Tibial artery (tissue), 4 donors: ENCODE results near the gene ME1.
A peak's percentile ranks its signal among the peaks of the same experiment; 100 is the strongest.

ENCODE experiments used
- DNase-seq, 2 donors: peaks; one replicate each; pipeline ENCODE4 v3.0.0-alpha.2; 2019
- H3K27ac ChIP-seq, 2 donors: fragments of 200-600 bp; sonication (generic) in 1 of 2; 1 replicate in 1 of 2; 2 replicates in 1 of 2; pipeline ENCODE4 v1.5.1; 2018 to 2019; ENCODE audit warnings: mild to moderate bottlenecking in 1 of 2
- H3K27me3 ChIP-seq, 2 donors: fragments of 200-600 bp; sonication (generic) in 1 of 2; one replicate each; pipeline versions ENCODE4 v1.5.1 to v1.6.0; 2016 to 2019
- H3K36me3 ChIP-seq, 3 donors: fragments of 200-600 bp; sonication (generic) in 2 of 3; one replicate each; pipeline ENCODE4 v1.5.1; 2016 to 2019; ENCODE audit warnings: mild to moderate bottlenecking in 2 of 3
- H3K4me1 ChIP-seq, 4 donors: fragments of 200-600 bp; sonication (generic) in 2 of 4; 1 replicate in 3 of 4; 2 replicates in 1 of 4; pipeline ENCODE4 v1.5.1; 2016 to 2019
- H3K4me3 ChIP-seq, 2 donors: fragments of 200-600 bp; sonication (generic) in 1 of 2; 1 replicate in 1 of 2; 2 replicates in 1 of 2; pipeline ENCODE4 v1.5.1; 2018 to 2019; ENCODE audit warnings: mild to moderate bottlenecking in 2 of 2
- H3K9me3 ChIP-seq, 3 donors: fragments of 200-600 bp; sonication (generic) in 1 of 3; one replicate each; pipeline ENCODE4 v1.5.1; 2016 to 2019
- CTCF ChIP-seq, 2 experiments: fragments of 200-600 bp in 1 of 2; fragments of 450-650 bp in 1 of 2; IDR thresholded peaks; one replicate each; pipeline ENCODE4 v1.5.1; 2017 to 2019; ENCODE audit warnings: antibody characterized with exemption in 2 of 2, mild to moderate bottlenecking in 1 of 2, moderate library complexity in 1 of 2
- intact Hi-C: fragments of 100-400 bp; cut with DNase I; formaldehyde crosslinking; loops from one replicate; pipeline ENCODE4 v1.15.0; 2023; ENCODE audit warnings: low total_unique reads

The ME1 gene

DNA sequence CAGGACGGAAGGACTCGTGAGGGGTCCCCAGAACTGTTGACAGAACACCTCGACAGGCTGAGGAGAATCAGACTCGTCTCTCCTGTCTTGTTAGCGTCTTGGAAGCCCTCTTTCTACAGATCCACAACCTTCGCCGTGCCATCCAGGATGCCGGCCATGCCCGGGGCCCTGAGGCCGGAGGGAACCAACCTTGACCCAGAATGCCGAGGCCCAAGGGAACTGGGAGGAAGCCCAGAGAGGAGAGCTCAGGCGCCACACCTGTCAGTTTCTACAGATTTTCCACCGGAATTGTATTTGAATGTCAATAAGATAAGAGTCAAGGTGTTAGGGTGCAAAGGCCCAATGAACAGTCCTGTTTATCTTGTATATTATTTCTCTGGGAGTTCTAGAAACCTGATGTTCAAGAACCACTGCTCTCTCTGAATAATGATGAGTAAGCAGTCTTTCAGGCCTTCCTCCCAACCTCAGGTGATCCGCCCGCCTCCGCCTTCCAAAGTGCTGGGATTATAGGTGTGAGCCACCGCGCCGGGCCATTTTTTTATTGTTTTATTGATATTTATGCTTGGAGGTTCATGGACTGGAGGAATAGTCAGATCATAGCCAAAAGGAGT, 799 bp upstream of the ME1 start:
- H3K27me3 ChIP-seq = no peaks in the 10 kb centered on the region
- DNase-seq = no peak
- peaks cover 0 to 34% (median 4%) of the 10 kb centered on the region in 4 donors for H3K4me1 ChIP-seq
- no peak for TF ChIP-seq CTCF (IDR thresholded peaks at IDR 0.05)
- peak overlapping the region; percentile 65 to 70 for H3K4me3 ChIP-seq
- intact Hi-C loops = no loop called here
- no peaks in the 10 kb centered on the region for H3K9me3 ChIP-seq
- no peaks in the 10 kb centered on the region for H3K36me3 ChIP-seq
- peak overlapping the region; percentile 68 to 80 for H3K27ac ChIP-seq

GRCh38 chr6:83429857-83430610, 817 bp downstream of the ME1 start:
- no peak for DNase-seq
- intact Hi-C loops = no loop called here
- Histone ChIP-seq H3K9me3 (peaks cover 0 to 2% (median 0%) of the 10 kb centered on the region in 3 donors), H3K27me3 (no peaks in the 10 kb centered on the region), H3K36me3 (peaks cover 0 to 6% (median 2%) of the 10 kb centered on the region in 3 donors), H3K4me3 (peak overlapping the region; percentile 65 to 70), H3K27ac (peak overlapping the region; percentile 68 to 80), H3K4me1 (peaks cover 0 to 34% (median 4%) of the 10 kb centered on the region in 4 donors)
- no peak for TF ChIP-seq CTCF (IDR thresholded peaks at IDR 0.05)

GRCh38 chr6:83429269-83429668, 1.6 kb downstream of the ME1 start:
- peak overlapping the region; percentile 65 to 70 for H3K4me3 ChIP-seq
- H3K4me1 ChIP-seq = peaks cover 0 to 34% (median 4%) of the 10 kb centered on the region in 4 donors
- peaks cover 0 to 9% (median 0%) of the 10 kb centered on the region in 3 donors for H3K9me3 ChIP-seq
- peaks cover 0 to 11% (median 9%) of the 10 kb centered on the region in 3 donors for H3K36me3 ChIP-seq
- no peaks in the 10 kb centered on the region for H3K27me3 ChIP-seq
- H3K27ac ChIP-seq = peak overlapping the region in 1 of 2 donors; percentile 80
- DNase-seq = no peak
- TF ChIP-seq CTCF (IDR thresholded peaks at IDR 0.05) = no peak
- intact Hi-C loops = no loop called here

- no peaks in the 10 kb centered on the region for H3K27me3 ChIP-seq
- DNase-seq = no peak
- TF ChIP-seq CTCF (IDR thresholded peaks at IDR 0.05) = no peak
- no peak overlapping the region for H3K4me3 ChIP-seq
- peaks cover 0 to 23% (median 0%) of the 10 kb centered on the region in 4 donors for H3K4me1 ChIP-seq
- peaks cover 0 to 11% (median 9%) of the 10 kb centered on the region in 3 donors for H3K36me3 ChIP-seq
- intact Hi-C loops = no loop called here
- peaks cover 0 to 9% (median 0%) of the 10 kb centered on the region in 3 donors for H3K9me3 ChIP-seq
- H3K27ac ChIP-seq = no peak overlapping the region
Observed at GRCh38 chr6:83424392-83425018, 6.3 kb downstream of the ME1 start.

DNA sequence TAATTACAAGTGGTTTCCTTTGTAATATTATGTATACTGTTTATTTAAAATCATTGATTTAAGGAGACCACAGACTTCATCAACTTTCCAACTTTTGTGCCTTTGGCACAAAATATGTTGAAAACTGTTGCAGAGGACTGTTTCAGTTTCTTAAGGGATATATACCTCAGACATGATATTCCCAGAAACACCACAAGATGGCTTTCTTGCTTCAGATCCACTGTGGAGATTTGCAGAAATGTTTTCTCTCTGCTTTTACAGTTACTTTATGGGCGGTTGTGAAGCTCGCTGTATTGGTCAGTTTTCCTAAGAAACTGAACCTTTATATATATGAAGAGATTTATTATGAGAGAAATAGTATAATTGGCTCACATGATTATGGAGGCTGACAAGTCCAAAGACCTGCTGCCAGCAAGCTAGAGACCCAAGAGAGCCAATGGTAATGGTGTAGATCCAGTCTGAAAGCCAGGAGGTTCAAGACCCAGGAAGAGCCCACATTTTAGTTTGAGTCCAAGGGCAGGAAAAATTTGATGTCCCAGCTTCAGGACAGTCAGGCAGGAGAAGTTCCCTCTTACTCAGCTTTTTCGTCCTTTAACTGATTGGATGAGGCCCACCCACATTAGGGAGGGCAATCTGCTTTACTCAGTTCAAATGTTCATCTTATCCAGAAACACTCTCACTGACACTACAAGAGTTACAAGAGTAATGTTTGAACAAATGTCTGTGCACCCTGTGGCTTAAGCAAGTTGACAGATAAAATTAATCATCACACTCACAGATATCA, 12.8 kb downstream of the ME1 start:
- H3K27ac ChIP-seq = no peak overlapping the region
- intact Hi-C loops = loop anchor here (2.0 to 10.0 kb wide), 2 partner anchors 97 to 353 kb away; partner anchors contain the start of genes DOP1A and UBE3D
- H3K4me1 ChIP-seq = no peaks in the 10 kb centered on the region
- DNase-seq = no peak
- H3K36me3 ChIP-seq = no peaks in the 10 kb centered on the region
- peak; percentile 71 to 77 for TF ChIP-seq CTCF (IDR thresholded peaks at IDR 0.05)
- no peak overlapping the region for H3K4me3 ChIP-seq
- H3K27me3 ChIP-seq = no peaks in the 10 kb centered on the region
- no peaks in the 10 kb centered on the region for H3K9me3 ChIP-seq
